ENCODE results near the gene PLCH2.

PLCH2 gene

GRCh38 chr1:2495026-2495425, 18.9 kb downstream of the PLCH2 start:
- H3K27me3 ChIP-seq (ENCODE audit: control insufficient read depth in 2 of 2, insufficient read depth in 2 of 2, low read length in 2 of 2) = no peaks in the 10 kb centered on the region
- no peak overlapping the region for H3K9ac ChIP-seq (ENCODE audit: low read depth in 1 of 2, low read length in 2 of 2)
- no peaks in the 10 kb centered on the region for H3K36me3 ChIP-seq (ENCODE audit: control insufficient read depth in 2 of 2, insufficient read depth in 2 of 2, low read length in 2 of 2)
- H3K4me3 ChIP-seq (ENCODE audit: low read length in 2 of 2) = no peak overlapping the region
- H3K4me1 ChIP-seq (ENCODE audit: control insufficient read depth in 2 of 2, insufficient read depth in 2 of 2, low read length in 2 of 2) = peaks cover 0 to 8% of the 10 kb centered on the region in 2 donors
- no peaks in the 10 kb centered on the region for H3K9me3 ChIP-seq (ENCODE audit: control insufficient read depth in 2 of 2, low read length in 2 of 2)
- H3K27ac ChIP-seq (ENCODE audit: low read depth in 2 of 2, low read length in 2 of 2) = no peak overlapping the region

- no peak overlapping the region for H3K4me3 ChIP-seq (ENCODE audit: low read length in 2 of 2)
- H3K9me3 ChIP-seq (ENCODE audit: control insufficient read depth in 2 of 2, low read length in 2 of 2) = no peaks in the 10 kb centered on the region
- H3K36me3 ChIP-seq (ENCODE audit: control insufficient read depth in 2 of 2, insufficient read depth in 2 of 2, low read length in 2 of 2) = no peaks in the 10 kb centered on the region
- no peak overlapping the region for H3K27ac ChIP-seq (ENCODE audit: low read depth in 2 of 2, low read length in 2 of 2)
- peaks cover 0 to 8% of the 10 kb centered on the region in 2 donors for H3K4me1 ChIP-seq (ENCODE audit: control insufficient read depth in 2 of 2, insufficient read depth in 2 of 2, low read length in 2 of 2)
- H3K27me3 ChIP-seq (ENCODE audit: control insufficient read depth in 2 of 2, insufficient read depth in 2 of 2, low read length in 2 of 2) = no peaks in the 10 kb centered on the region
- no peak overlapping the region for H3K9ac ChIP-seq (ENCODE audit: low read depth in 1 of 2, low read length in 2 of 2)
These were observed 19.5 kb downstream of the PLCH2 start for GRCh38 chr1:2495546-2495945.

GRCh38 chr1:2496087-2496622, 20.1 kb downstream of the PLCH2 start:
- Histone ChIP-seq H3K4me1 (ENCODE audit: control insufficient read depth in 2 of 2, insufficient read depth in 2 of 2, low read length in 2 of 2) (peaks cover 0 to 8% of the 10 kb centered on the region in 2 donors), H3K9me3 (ENCODE audit: control insufficient read depth in 2 of 2, low read length in 2 of 2) (no peaks in the 10 kb centered on the region), H3K27me3 (ENCODE audit: control insufficient read depth in 2 of 2, insufficient read depth in 2 of 2, low read length in 2 of 2) (no peaks in the 10 kb centered on the region), H3K36me3 (ENCODE audit: control insufficient read depth in 2 of 2, insufficient read depth in 2 of 2, low read length in 2 of 2) (no peaks in the 10 kb centered on the region), H3K27ac (ENCODE audit: low read depth in 2 of 2, low read length in 2 of 2) (no peak overlapping the region), H3K4me3 (ENCODE audit: low read length in 2 of 2) (no peak overlapping the region), H3K9ac (ENCODE audit: low read depth in 1 of 2, low read length in 2 of 2) (no peak overlapping the region)

GRCh38 chr1:2496746-2497145, 20.7 kb downstream of the PLCH2 start:
- H3K27ac ChIP-seq (ENCODE audit: low read depth in 2 of 2, low read length in 2 of 2) = no peak overlapping the region
- H3K4me3 ChIP-seq (ENCODE audit: low read length in 2 of 2) = no peak overlapping the region
- H3K9ac ChIP-seq (ENCODE audit: low read depth in 1 of 2, low read length in 2 of 2) = no peak overlapping the region
- H3K27me3 ChIP-seq (ENCODE audit: control insufficient read depth in 2 of 2, insufficient read depth in 2 of 2, low read length in 2 of 2) = no peaks in the 10 kb centered on the region
- no peaks in the 10 kb centered on the region for H3K9me3 ChIP-seq (ENCODE audit: control insufficient read depth in 2 of 2, low read length in 2 of 2)
- H3K4me1 ChIP-seq (ENCODE audit: control insufficient read depth in 2 of 2, insufficient read depth in 2 of 2, low read length in 2 of 2) = peaks cover 0 to 8% of the 10 kb centered on the region in 2 donors
- H3K36me3 ChIP-seq (ENCODE audit: control insufficient read depth in 2 of 2, insufficient read depth in 2 of 2, low read length in 2 of 2) = no peaks in the 10 kb centered on the region

GRCh38 chr1:2497891-2498290, 21.8 kb downstream of the PLCH2 start:
- H3K27ac ChIP-seq (ENCODE audit: low read depth in 2 of 2, low read length in 2 of 2) = no peak overlapping the region
- no peaks in the 10 kb centered on the region for H3K36me3 ChIP-seq (ENCODE audit: control insufficient read depth in 2 of 2, insufficient read depth in 2 of 2, low read length in 2 of 2)
- H3K4me1 ChIP-seq (ENCODE audit: control insufficient read depth in 2 of 2, insufficient read depth in 2 of 2, low read length in 2 of 2) = peaks cover 0 to 8% of the 10 kb centered on the region in 2 donors
- no peak overlapping the region for H3K4me3 ChIP-seq (ENCODE audit: low read length in 2 of 2)
- H3K9ac ChIP-seq (ENCODE audit: low read depth in 1 of 2, low read length in 2 of 2) = no peak overlapping the region
- peaks cover 0 to 2% of the 10 kb centered on the region in 2 donors for H3K27me3 ChIP-seq (ENCODE audit: control insufficient read depth in 2 of 2, insufficient read depth in 2 of 2, low read length in 2 of 2)
- H3K9me3 ChIP-seq (ENCODE audit: control insufficient read depth in 2 of 2, low read length in 2 of 2) = no peaks in the 10 kb centered on the region

GRCh38 chr1:2498648-2499047, 22.6 kb downstream of the PLCH2 start:
- Histone ChIP-seq H3K4me3 (ENCODE audit: low read length in 2 of 2) (no peak overlapping the region), H3K4me1 (ENCODE audit: control insufficient read depth in 2 of 2, insufficient read depth in 2 of 2, low read length in 2 of 2) (peaks cover 0 to 8% of the 10 kb centered on the region in 2 donors), H3K9me3 (ENCODE audit: control insufficient read depth in 2 of 2, low read length in 2 of 2) (no peaks in the 10 kb centered on the region), H3K27me3 (ENCODE audit: control insufficient read depth in 2 of 2, insufficient read depth in 2 of 2, low read length in 2 of 2) (peaks cover 0 to 5% of the 10 kb centered on the region in 2 donors), H3K36me3 (ENCODE audit: control insufficient read depth in 2 of 2, insufficient read depth in 2 of 2, low read length in 2 of 2) (no peaks in the 10 kb centered on the region), H3K9ac (ENCODE audit: low read depth in 1 of 2, low read length in 2 of 2) (no peak overlapping the region), H3K27ac (ENCODE audit: low read depth in 2 of 2, low read length in 2 of 2) (no peak overlapping the region)

GRCh38 chr1:2499260-2499659, 23.2 kb downstream of the PLCH2 start:
- no peak overlapping the region for H3K27ac ChIP-seq (ENCODE audit: low read depth in 2 of 2, low read length in 2 of 2)
- no peaks in the 10 kb centered on the region for H3K9me3 ChIP-seq (ENCODE audit: control insufficient read depth in 2 of 2, low read length in 2 of 2)
- H3K9ac ChIP-seq (ENCODE audit: low read depth in 1 of 2, low read length in 2 of 2) = no peak overlapping the region
- peaks cover 0 to 8% of the 10 kb centered on the region in 2 donors for H3K27me3 ChIP-seq (ENCODE audit: control insufficient read depth in 2 of 2, insufficient read depth in 2 of 2, low read length in 2 of 2)
- peaks cover 0 to 4% of the 10 kb centered on the region in 2 donors for H3K4me1 ChIP-seq (ENCODE audit: control insufficient read depth in 2 of 2, insufficient read depth in 2 of 2, low read length in 2 of 2)
- H3K36me3 ChIP-seq (ENCODE audit: control insufficient read depth in 2 of 2, insufficient read depth in 2 of 2, low read length in 2 of 2) = no peaks in the 10 kb centered on the region
- H3K4me3 ChIP-seq (ENCODE audit: low read length in 2 of 2) = no peak overlapping the region

GRCh38 chr1:2499986-2500596, 24.0 kb downstream of the PLCH2 start:
- H3K9ac ChIP-seq (ENCODE audit: low read depth in 1 of 2, low read length in 2 of 2) = no peak overlapping the region

GRCh38 chr1:2501041-2501819, 25.1 kb downstream of the PLCH2 start:
- H3K27ac ChIP-seq (ENCODE audit: low read depth in 2 of 2, low read length in 2 of 2) = no peak overlapping the region
- no peaks in the 10 kb centered on the region for H3K9me3 ChIP-seq (ENCODE audit: control insufficient read depth in 2 of 2, low read length in 2 of 2)
- H3K4me1 ChIP-seq (ENCODE audit: control insufficient read depth in 2 of 2, insufficient read depth in 2 of 2, low read length in 2 of 2) = no peaks in the 10 kb centered on the region
- H3K4me3 ChIP-seq (ENCODE audit: low read length in 2 of 2) = no peak overlapping the region
- H3K36me3 ChIP-seq (ENCODE audit: control insufficient read depth in 2 of 2, insufficient read depth in 2 of 2, low read length in 2 of 2) = no peaks in the 10 kb centered on the region
- H3K9ac ChIP-seq (ENCODE audit: low read depth in 1 of 2, low read length in 2 of 2) = no peak overlapping the region
- H3K27me3 ChIP-seq (ENCODE audit: control insufficient read depth in 2 of 2, insufficient read depth in 2 of 2, low read length in 2 of 2) = peaks cover 0 to 9% of the 10 kb centered on the region in 2 donors

More at GRCh38 chr1:2499986-2500596, 24.0 kb downstream of the PLCH2 start:
- H3K27ac ChIP-seq (ENCODE audit: low read depth in 2 of 2, low read length in 2 of 2) = no peak overlapping the region
- H3K4me3 ChIP-seq (ENCODE audit: low read length in 2 of 2) = no peak overlapping the region
- H3K9me3 ChIP-seq (ENCODE audit: control insufficient read depth in 2 of 2, low read length in 2 of 2) = no peaks in the 10 kb centered on the region
- peaks cover 0 to 9% of the 10 kb centered on the region in 2 donors for H3K27me3 ChIP-seq (ENCODE audit: control insufficient read depth in 2 of 2, insufficient read depth in 2 of 2, low read length in 2 of 2)
- no peaks in the 10 kb centered on the region for H3K4me1 ChIP-seq (ENCODE audit: control insufficient read depth in 2 of 2, insufficient read depth in 2 of 2, low read length in 2 of 2)
- no peaks in the 10 kb centered on the region for H3K36me3 ChIP-seq (ENCODE audit: control insufficient read depth in 2 of 2, insufficient read depth in 2 of 2, low read length in 2 of 2)

- H3K4me1 ChIP-seq (ENCODE audit: control insufficient read depth in 2 of 2, insufficient read depth in 2 of 2, low read length in 2 of 2) = no peaks in the 10 kb centered on the region
- no peaks in the 10 kb centered on the region for H3K9me3 ChIP-seq (ENCODE audit: control insufficient read depth in 2 of 2, low read length in 2 of 2)
- H3K36me3 ChIP-seq (ENCODE audit: control insufficient read depth in 2 of 2, insufficient read depth in 2 of 2, low read length in 2 of 2) = no peaks in the 10 kb centered on the region
- H3K27me3 ChIP-seq (ENCODE audit: control insufficient read depth in 2 of 2, insufficient read depth in 2 of 2, low read length in 2 of 2) = peaks cover 0 to 9% of the 10 kb centered on the region in 2 donors
- H3K27ac ChIP-seq (ENCODE audit: low read depth in 2 of 2, low read length in 2 of 2) = no peak overlapping the region
- H3K4me3 ChIP-seq (ENCODE audit: low read length in 2 of 2) = no peak overlapping the region
- H3K9ac ChIP-seq (ENCODE audit: low read depth in 1 of 2, low read length in 2 of 2) = no peak overlapping the region
These were observed 25.7 kb downstream of the PLCH2 start for GRCh38 chr1:2501820-2502119.
